Caco-2 (cell line): Measurements from ENCODE around the gene EIF3K. TPM values are rescaled to one million over a fixed set of nuclear protein-coding genes. Genes with fewer than 3 reads are reported as not detected.

ENCODE experiments used
- BruUV-seq: library from RNA; stranded (reverse); fragments of 400-500 nt; replicated peaks from 2 replicates; lab custom pipeline; 2021; lab: Mats Ljungman, UMichigan
- CTCF ChIA-PET: fragments of 300-600 bp; sonication (Branson Sonifier 250); formaldehyde crosslinking; loops from one replicate; lab custom pipeline; 2022; ENCODE audit warnings: antibody characterized with exemption; lab: Charles Lee
- POLR2A ChIA-PET: fragments of 300-600 bp; sonication (Branson Sonifier 250); formaldehyde crosslinking; loops from one replicate; lab custom pipeline; 2022; ENCODE audit warnings: antibody characterized with exemption; lab: Charles Lee
- DNase-seq, 2 experiments: peaks; one replicate each; pipeline versions ENCODE4 v3.0.0 to v3.0.0-alpha.2; 2020 to 2022
- H3K27me3 ChIP-seq: replicated peaks from 2 replicates; pipeline ENCODE4 v1.6.0; 2011; ENCODE audit warnings: low read length; ENCODE audit not compliant: control insufficient read depth, insufficient read depth
- H3K36me3 ChIP-seq: 2 replicates; pipeline ENCODE4 v1.5.1; 2011; ENCODE audit warnings: low read length; ENCODE audit not compliant: control insufficient read depth, insufficient read depth
- H3K4me1 ChIP-seq: fragments of 250-450 bp; sonication (Bioruptor Pico); 2 replicates; pipeline ENCODE4 v1.5.1; 2020; ENCODE audit warnings: mild to moderate bottlenecking
- H3K4me3 ChIP-seq: 2 replicates; pipeline ENCODE4 v1.5.1; 2011; ENCODE audit warnings: low read depth, mild to moderate bottlenecking, control low read depth, low read length
- H3K9me3 ChIP-seq: fragments of 250-450 bp; sonication (Bioruptor Pico); 2 replicates; pipeline ENCODE4 v1.5.1; 2020; ENCODE audit warnings: mild to moderate bottlenecking, moderate library complexity
- H3K27ac Mint-ChIP-seq: one replicate; pipeline ENCODE4 v1.8.0; 2022; ENCODE audit warnings: mixed read lengths; ENCODE audit not compliant: unreplicated experiment
- H3K27me3 Mint-ChIP-seq: one replicate; pipeline ENCODE4 v1.8.0; 2022; ENCODE audit warnings: mixed read lengths; ENCODE audit not compliant: insufficient read depth, unreplicated experiment
- H3K36me3 Mint-ChIP-seq: one replicate; pipeline ENCODE4 v1.8.0; 2022; ENCODE audit warnings: mild to moderate bottlenecking, mixed read lengths; ENCODE audit not compliant: insufficient read depth, unreplicated experiment
- H3K4me1 Mint-ChIP-seq: one replicate; pipeline ENCODE4 v1.8.0; 2022; ENCODE audit warnings: low read depth, mixed read lengths; ENCODE audit not compliant: unreplicated experiment
- H3K4me3 Mint-ChIP-seq: one replicate; pipeline ENCODE4 v1.8.0; 2022; ENCODE audit warnings: mild to moderate bottlenecking, moderate library complexity, mixed read lengths; ENCODE audit not compliant: unreplicated experiment
- H3K9me3 Mint-ChIP-seq: one replicate; pipeline ENCODE4 v1.8.0; 2022; ENCODE audit warnings: mixed read lengths; ENCODE audit not compliant: unreplicated experiment
- CTCF ChIP-seq, 2 experiments: fragments of 200-600 bp in 1 of 2; IDR thresholded peaks; 1 replicate in 1 of 2; 2 replicates in 1 of 2; pipeline versions ENCODE4 v1.5.1 to v1.8.0; 2011 to 2022; ENCODE audit warnings: antibody characterized with exemption in 1 of 2, control low read depth in 1 of 2, inconsistent platforms in 1 of 2, low read depth in 1 of 2, low read length in 1 of 2, mild to moderate bottlenecking in 1 of 2, moderate library complexity in 1 of 2; ENCODE audit not compliant: insufficient read depth in 1 of 2, severe bottlenecking in 1 of 2, unreplicated experiment in 1 of 2
- intact Hi-C: fragments of 100-400 bp; cut with micrococcal nuclease; formaldehyde crosslinking; loops from one replicate; pipeline ENCODE4 v1.10.0; 2022; ENCODE audit not compliant: unreplicated experiment
- total RNA-seq: library from RNA; stranded (reverse); gene quantifications from 2 replicates; pipeline ENCODE4 v1.2.3, GENCODE V29; 2022

The EIF3K gene
- total RNA-seq, 1 experiment from 2014 or later, result 354 TPM

GRCh38 chr19:38606131-38606530, 12.9 kb upstream of the EIF3K start:
- intact Hi-C loops, result no loop called here
- BruUV-seq, result no TSS peak
- H3K4me3 Mint-ChIP-seq, result no peak overlapping the region

GRCh38 chr19:38614289-38614688, 4.7 kb upstream of the EIF3K start:
- ChIA-PET POLR2A (no interaction called here), CTCF (no interaction called here)
- TF ChIP-seq CTCF (IDR thresholded peaks at IDR 0.05; ENCODE audit: insufficient read depth in 1 of 2, low read depth in 1 of 2, low read length in 1 of 2, severe bottlenecking in 1 of 2, unreplicated experiment in 1 of 2), result no peak
- no peaks in the 10 kb centered on the region for H3K4me1 Mint-ChIP-seq
- Histone ChIP-seq H3K4me1 (no peaks in the 10 kb centered on the region), H3K27me3 (no peaks in the 10 kb centered on the region), H3K4me3 (no peak overlapping the region), H3K36me3 (no peaks in the 10 kb centered on the region), H3K9me3 (no peaks in the 10 kb centered on the region)
- H3K4me3 Mint-ChIP-seq, result no peak overlapping the region
- BruUV-seq, result no TSS peak
- H3K9me3 Mint-ChIP-seq, result no peaks in the 10 kb centered on the region
- intact Hi-C loops, result no loop called here
- peaks cover 8% of the 10 kb centered on the region for H3K36me3 Mint-ChIP-seq
- no peaks in the 10 kb centered on the region for H3K27me3 Mint-ChIP-seq
- DNase-seq, result no peak
- H3K27ac Mint-ChIP-seq, result no peak overlapping the region

More at GRCh38 chr19:38606131-38606530, 12.9 kb upstream of the EIF3K start:
- TF ChIP-seq CTCF (IDR thresholded peaks at IDR 0.05; ENCODE audit: insufficient read depth in 1 of 2, low read depth in 1 of 2, low read length in 1 of 2, severe bottlenecking in 1 of 2, unreplicated experiment in 1 of 2), result no peak
- Mint-ChIP-seq H3K4me1 (no peaks in the 10 kb centered on the region), H3K27me3 (no peaks in the 10 kb centered on the region), H3K27ac (no peak overlapping the region), H3K9me3 (no peaks in the 10 kb centered on the region), H3K36me3 (no peaks in the 10 kb centered on the region)
- DNase-seq, result no peak
- Histone ChIP-seq H3K27me3 (no peaks in the 10 kb centered on the region), H3K4me1 (no peaks in the 10 kb centered on the region), H3K36me3 (no peaks in the 10 kb centered on the region), H3K9me3 (no peaks in the 10 kb centered on the region), H3K4me3 (no peak overlapping the region)
- CTCF ChIA-PET, result no interaction called here
- POLR2A ChIA-PET, result no interaction called here

GRCh38 chr19:38615007-38615581, 3.9 kb upstream of the EIF3K start:
- H3K9me3 Mint-ChIP-seq, result no peaks in the 10 kb centered on the region
- peaks cover 7% of the 10 kb centered on the region for H3K4me1 Mint-ChIP-seq
- H3K4me1 ChIP-seq, result no peaks in the 10 kb centered on the region
- no peak overlapping the region for H3K4me3 Mint-ChIP-seq
- H3K9me3 ChIP-seq, result no peaks in the 10 kb centered on the region
- H3K27me3 Mint-ChIP-seq, result no peaks in the 10 kb centered on the region
- DNase-seq, result no peak
- no peak overlapping the region for H3K27ac Mint-ChIP-seq
- no peaks in the 10 kb centered on the region for H3K27me3 ChIP-seq
- no peak for TF ChIP-seq CTCF (IDR thresholded peaks at IDR 0.05; ENCODE audit: insufficient read depth in 1 of 2, low read depth in 1 of 2, low read length in 1 of 2, severe bottlenecking in 1 of 2, unreplicated experiment in 1 of 2)
- ChIA-PET CTCF (no interaction called here), POLR2A (no interaction called here)
- no peak overlapping the region for H3K4me3 ChIP-seq
- intact Hi-C loops, result loop anchor here (5.0 kb wide), 1 partner anchor 73 kb away; no protein-coding TSS in a partner anchor
- peaks cover 16% of the 10 kb centered on the region for H3K36me3 Mint-ChIP-seq
- no TSS peak for BruUV-seq
- H3K36me3 ChIP-seq, result no peaks in the 10 kb centered on the region
